Stimulated activated CD8-positive, alpha-beta memory T cell treated with anti-CD3 and anti-CD28 coated beads, Interleukin-4, amount 100 ng/mL, for 1 hour (primary cell): ENCODE results near the gene LAG3.

ENCODE experiments used
- DNase-seq, 2 donors: peaks; one replicate each; pipeline ENCODE4 v3.0.0-alpha.2; 2020; ENCODE audit warnings: low read depth in 2 of 2, low spot score in 1 of 2

LAG3 gene

GRCh38 chr12:6752921-6753771, 19.2 kb upstream of the LAG3 start, which contains the start of gene MLF2:
TSS of gene MLF2 (minus strand) at chr12:6753141. CDS start at chr12:6752334, 807 bp downstream.
- peak; percentile 90 to 95 for DNase-seq

GRCh38 chr12:6753772-6754356, 18.5 kb upstream of the LAG3 start:
- no peak for DNase-seq

GRCh38 chr12:6754411-6754810, 17.9 kb upstream of the LAG3 start:
- DNase-seq: no peak

GRCh38 chr12:6757028-6757690, 15.2 kb upstream of the LAG3 start:
- no peak for DNase-seq

- DNase-seq: no peak
These were observed 13.7 kb upstream of the LAG3 start for GRCh38 chr12:6758506-6759095.

GRCh38 chr12:6759741-6760140, 12.6 kb upstream of the LAG3 start:
- no peak for DNase-seq

GRCh38 chr12:6763380-6763779, 8.9 kb upstream of the LAG3 start:
- DNase-seq: no peak

GRCh38 chr12:6764011-6764828, 8.1 kb upstream of the LAG3 start:
- DNase-seq: peak in 1 of 2 donors; percentile 16

GRCh38 chr12:6765048-6765633, 7.2 kb upstream of the LAG3 start:
- DNase-seq: no peak

GRCh38 chr12:6765634-6766581, 6.4 kb upstream of the LAG3 start, which contains the start of gene PTMS:
TSS of gene PTMS (plus strand) at chr12:6766363. CDS start at chr12:6766706, 343 bp downstream.
- DNase-seq: no peak

GRCh38 chr12:6766651-6767349, 5.5 kb upstream of the LAG3 start:
- no peak for DNase-seq

GRCh38 chr12:6767353-6768319, 4.7 kb upstream of the LAG3 start:
- DNase-seq: no peak

GRCh38 chr12:6768437-6768914, 3.8 kb upstream of the LAG3 start:
- no peak for DNase-seq

- DNase-seq: no peak
These were observed 3.3 kb upstream of the LAG3 start for GRCh38 chr12:6768990-6769389.

- DNase-seq: no peak
These were observed 2.7 kb upstream of the LAG3 start for GRCh38 chr12:6769666-6770065.

- DNase-seq: no peak
These were observed 2.2 kb upstream of the LAG3 start for GRCh38 chr12:6770094-6770493.

GRCh38 chr12:6770600-6770999, 1.7 kb upstream of the LAG3 start:
- no peak for DNase-seq
